Astrocyte of the spinal cord (primary cell): Measurements from ENCODE around the gene STUB1.
"Not testable (repeated sequence)": the region's sequence is repeated elsewhere in the genome, so short reads cannot be mapped to it uniquely, and the experiment has no call there.

Source experiments
- DNase-seq: peaks from one replicate; pipeline ENCODE4 v3.0.0; 2011; ENCODE audit warnings: low read depth, low spot score
- H3K4me3 ChIP-seq: 2 replicates; pipeline ENCODE4 v1.5.1; 2011; ENCODE audit warnings: low read depth, mild to moderate bottlenecking, low read length, moderate library complexity
- in situ Hi-C: cut with HindIII; loops from 2 replicates; pipeline ENCODE4 v1.10.0; 2017; ENCODE audit warnings: low sequenced_read_pairs
- TF ChIP-seq, protein P1 (sequence below): IDR thresholded peaks from 2 replicates; pipeline ENCODE4 v1.5.1; 2012; ENCODE audit warnings: low read depth, mild to moderate bottlenecking, low read length, inconsistent platforms

STUB1 gene

DNA sequence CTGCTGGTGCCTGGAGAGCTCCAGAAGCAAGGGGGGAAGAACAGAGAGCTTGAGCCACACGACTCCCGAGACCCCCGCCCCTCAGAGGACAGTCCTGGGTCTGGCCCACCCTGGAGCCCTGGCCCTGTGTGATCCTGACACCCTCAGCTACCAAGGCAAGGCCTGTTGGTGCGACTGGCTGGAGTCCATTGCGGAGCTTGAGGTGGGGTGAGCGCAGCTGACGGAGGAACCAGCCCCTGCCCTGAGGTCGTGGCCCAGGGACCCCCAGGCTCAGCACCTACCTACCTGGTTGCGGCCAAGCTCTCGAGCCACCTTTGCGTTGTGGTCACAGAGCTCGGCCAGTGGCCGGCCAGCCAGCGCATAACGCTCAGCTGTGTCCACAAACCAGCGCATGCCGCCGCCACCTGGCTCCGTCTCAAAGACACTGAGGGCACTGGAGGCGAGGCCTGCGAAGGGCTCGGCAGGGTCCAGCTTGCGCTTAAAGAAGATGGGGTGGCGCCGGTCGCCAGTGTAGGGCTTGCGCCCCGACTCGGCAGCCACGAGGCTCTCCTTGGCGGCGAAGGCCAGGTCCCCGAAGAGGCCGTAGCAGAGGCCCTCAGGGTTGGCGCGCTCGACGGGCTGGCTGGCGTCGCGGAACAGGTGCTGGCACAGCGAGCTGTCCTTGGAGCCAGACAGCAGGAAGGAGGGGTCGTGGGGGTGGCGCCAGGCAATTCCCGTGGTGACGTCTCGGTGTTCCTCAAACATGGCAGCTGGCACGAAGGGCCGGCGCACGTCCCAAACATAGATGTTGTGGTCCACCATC lies 6.5 kb downstream of the STUB1 start:
- in situ Hi-C loops, result no loop called here
- no peak overlapping the region for H3K4me3 ChIP-seq
- DNase-seq, result no peak
- TF ChIP-seq, protein P1, sequence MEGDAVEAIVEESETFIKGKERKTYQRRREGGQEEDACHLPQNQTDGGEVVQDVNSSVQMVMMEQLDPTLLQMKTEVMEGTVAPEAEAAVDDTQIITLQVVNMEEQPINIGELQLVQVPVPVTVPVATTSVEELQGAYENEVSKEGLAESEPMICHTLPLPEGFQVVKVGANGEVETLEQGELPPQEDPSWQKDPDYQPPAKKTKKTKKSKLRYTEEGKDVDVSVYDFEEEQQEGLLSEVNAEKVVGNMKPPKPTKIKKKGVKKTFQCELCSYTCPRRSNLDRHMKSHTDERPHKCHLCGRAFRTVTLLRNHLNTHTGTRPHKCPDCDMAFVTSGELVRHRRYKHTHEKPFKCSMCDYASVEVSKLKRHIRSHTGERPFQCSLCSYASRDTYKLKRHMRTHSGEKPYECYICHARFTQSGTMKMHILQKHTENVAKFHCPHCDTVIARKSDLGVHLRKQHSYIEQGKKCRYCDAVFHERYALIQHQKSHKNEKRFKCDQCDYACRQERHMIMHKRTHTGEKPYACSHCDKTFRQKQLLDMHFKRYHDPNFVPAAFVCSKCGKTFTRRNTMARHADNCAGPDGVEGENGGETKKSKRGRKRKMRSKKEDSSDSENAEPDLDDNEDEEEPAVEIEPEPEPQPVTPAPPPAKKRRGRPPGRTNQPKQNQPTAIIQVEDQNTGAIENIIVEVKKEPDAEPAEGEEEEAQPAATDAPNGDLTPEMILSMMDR, result no peak

DNA sequence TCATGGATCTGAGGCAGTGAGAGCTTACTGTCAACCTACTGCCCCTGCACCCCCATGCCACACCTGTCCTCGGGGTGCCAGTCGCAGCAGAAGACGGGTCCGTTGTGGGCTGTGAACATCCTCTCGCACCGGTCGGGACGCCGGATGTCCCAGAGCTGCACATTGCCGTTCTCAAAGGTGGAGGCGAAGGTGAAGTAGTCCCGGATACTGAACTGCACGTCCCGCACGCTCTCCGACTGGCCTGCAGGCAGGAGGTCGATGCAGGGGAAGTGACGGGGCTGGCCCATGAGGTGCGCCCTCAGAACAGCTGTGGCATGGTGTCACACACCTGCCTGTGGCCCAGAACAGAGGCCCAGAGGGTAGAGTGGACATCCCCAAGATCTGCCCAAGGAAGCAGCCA lies 7.3 kb downstream of the STUB1 start:
- H3K4me3 ChIP-seq, result no peak overlapping the region
- TF ChIP-seq, protein P1, result no peak
- DNase-seq, result no peak
- in situ Hi-C loops, result no loop called here

DNA sequence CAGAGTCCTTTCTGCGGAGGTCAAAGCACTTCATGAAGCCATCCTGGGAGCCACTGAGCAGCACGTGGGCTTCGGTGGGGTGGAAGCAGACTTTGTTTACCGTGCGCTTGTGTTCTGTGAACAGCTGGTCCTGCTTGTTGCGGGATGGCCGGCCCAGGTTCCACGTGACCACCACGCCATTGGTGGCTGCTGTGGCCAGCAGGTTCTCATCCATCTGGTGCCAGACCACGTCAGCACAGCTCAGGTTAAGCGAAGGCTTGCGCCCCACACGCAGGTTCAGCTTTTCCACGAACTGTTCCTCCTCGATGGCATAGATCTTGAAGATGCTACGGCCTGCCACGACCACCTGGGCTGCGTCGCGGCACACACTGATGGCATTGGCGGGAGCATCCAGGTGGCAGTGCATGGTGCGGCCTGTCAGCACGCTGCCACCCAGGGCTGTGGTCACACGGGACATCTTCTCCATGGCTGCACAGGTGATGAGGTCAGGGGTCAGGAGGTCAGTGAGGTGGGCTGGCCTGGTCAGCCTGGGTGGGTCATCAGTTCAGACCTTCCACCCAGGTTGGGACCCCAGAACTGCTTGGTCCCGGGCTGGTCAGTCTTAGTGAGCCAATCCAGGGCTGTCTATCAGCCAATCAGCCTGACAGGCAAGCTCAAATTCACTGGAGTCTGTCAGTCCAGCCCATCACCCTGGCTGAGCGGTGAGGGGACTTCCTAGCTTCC lies 9.1 kb downstream of the STUB1 start:
- in situ Hi-C loops, result no loop called here
- peak overlapping the region; percentile 89 for H3K4me3 ChIP-seq
- TF ChIP-seq, protein P1, result no peak
- DNase-seq, result no peak

DNA sequence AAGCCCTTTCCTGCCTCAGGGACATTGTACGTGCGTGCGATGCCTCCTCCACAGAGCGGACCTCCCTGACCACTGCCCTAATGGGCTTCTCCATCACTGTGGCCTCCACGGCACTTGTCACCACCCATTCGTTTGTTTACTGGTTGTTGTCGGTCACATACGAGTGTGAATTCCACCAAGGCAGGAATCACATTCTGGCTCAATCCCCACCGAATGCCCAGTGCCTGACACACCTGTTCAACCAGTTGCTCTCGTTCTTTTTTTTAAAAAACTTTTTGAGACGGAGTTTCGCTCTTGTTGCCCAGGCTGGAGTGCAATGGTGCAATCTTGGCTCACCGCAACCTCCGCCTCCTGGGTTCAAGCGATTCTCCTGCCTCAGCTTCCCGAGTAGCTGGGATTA lies 11.0 kb downstream of the STUB1 start:
- in situ Hi-C loops, H3K4me3 ChIP-seq, DNase-seq: not testable (repeated sequence)

DNA sequence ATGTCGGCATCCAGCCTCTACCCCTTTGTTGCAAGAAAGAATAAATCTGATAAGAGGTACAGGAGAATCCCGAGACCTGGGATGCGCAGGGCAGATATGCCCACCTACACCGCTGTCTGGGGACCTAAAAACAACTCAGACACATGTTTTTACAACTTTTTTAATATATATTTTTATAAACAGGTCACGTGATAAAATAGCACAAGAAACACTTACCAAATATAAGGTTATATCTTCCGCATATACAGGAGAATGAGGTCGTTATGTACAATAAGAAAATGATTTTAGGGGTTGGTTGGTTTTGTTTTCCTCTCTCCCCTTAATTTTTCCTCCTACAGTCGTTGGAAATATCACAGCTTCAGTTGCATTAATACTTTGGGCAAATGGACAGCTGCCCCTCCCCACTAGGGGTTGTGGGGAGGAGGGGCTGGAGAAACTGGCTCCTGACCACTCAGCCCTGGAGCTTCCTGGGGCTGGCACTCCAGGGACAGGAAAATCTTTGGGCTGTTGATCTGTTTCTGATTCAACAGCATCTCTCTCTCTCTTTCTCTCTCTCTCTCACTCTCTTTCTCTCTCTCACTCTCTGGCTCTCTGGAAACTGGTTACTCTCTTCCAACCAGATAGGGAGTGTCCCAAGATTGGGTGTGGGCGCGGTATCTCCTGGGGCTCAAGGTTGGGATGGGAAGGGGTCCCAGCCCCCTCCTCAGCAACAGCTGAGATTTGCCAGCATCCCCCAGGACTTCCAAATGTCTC lies 12.3 kb downstream of the STUB1 start:
- in situ Hi-C loops, result no loop called here
- H3K4me3 ChIP-seq, result no peak overlapping the region
- TF ChIP-seq, protein P1, result no peak
- no peak for DNase-seq

DNA sequence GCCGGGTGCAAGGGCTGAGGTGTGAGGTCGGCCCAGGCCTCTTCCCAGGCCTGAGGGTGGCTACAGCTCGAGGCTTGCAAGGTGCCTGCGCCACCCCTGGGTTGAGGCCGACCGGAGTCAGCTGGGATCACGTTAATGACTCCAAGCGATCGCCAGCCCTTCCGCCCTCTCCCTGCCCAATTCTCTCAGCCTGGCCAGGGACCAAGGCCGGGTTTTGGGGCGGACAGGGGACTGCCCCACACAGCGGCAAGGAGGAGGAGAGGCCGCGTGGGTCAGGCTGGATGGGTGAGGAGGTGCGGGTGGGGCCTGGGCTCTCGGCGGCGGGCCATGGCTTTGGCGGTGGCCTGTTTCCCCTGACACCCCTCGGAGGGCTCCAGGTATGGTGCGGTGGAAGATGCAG lies 13.2 kb downstream of the STUB1 start:
- no peak for DNase-seq
- no peak overlapping the region for H3K4me3 ChIP-seq
- TF ChIP-seq, protein P1, result no peak
- in situ Hi-C loops, result no loop called here

DNA sequence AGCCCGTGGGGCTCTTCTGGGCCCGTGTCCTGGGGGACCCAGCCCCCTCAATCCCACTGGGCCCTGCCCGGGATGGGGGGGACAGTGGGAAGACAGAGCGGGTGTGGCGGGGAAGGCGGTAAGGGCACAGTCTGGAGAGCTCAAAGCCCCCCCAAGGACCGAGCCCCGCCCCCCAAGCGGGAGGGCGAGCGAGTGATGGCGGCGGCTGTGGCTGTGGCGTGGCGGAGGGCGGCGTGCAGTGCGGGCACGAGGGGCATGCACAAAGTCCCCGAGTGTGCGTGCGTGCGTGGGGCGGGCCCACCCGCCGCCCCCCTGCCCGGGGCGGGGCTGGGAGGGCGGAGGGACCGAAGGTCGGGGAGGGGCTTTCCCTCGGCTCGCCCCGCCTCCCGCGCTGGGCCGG lies 13.6 kb downstream of the STUB1 start:
- DNase-seq, result no peak
- in situ Hi-C loops, result no loop called here
- TF ChIP-seq, protein P1, result no peak
- no peak overlapping the region for H3K4me3 ChIP-seq
